Right lung (tissue), 5 donors: ENCODE results near the gene ELOVL1. TPM values are rescaled to one million over a fixed set of nuclear protein-coding genes. Genes with fewer than 3 reads are reported as not detected.
"Not testable (repeated sequence)": the region's sequence is repeated elsewhere in the genome, so short reads cannot be mapped to it uniquely, and the experiment has no call there.

ENCODE experiments used
- DNase-seq, 2 donors: peaks; one replicate each; pipeline ENCODE4 v3.0.0-alpha.2; 2013
- polyA plus RNA-seq, 5 donors: library from polyadenylated mRNA; unstranded; fragments of 120-200 nt; gene quantifications; one replicate each; pipeline versions ENCODE4 v1.2.1 to v1.2.3, GENCODE V29; 2013; ENCODE audit warnings: inconsistent platforms in 1 of 5, low replicate concordance in 1 of 5; ENCODE audit not compliant: insufficient read length in 5 of 5, insufficient read depth in 1 of 5

The ELOVL1 gene
- polyA plus RNA-seq, 5 donors: 74.6 to 88.6 (median 77.1) TPM

GRCh38 chr1:43383449-43383848 lies 15.6 kb upstream of the ELOVL1 start:
- DNase-seq: no peak

- peak in 1 of 2 donors; percentile 36 for DNase-seq
Measured at GRCh38 chr1:43382027-43382779, 14.4 kb upstream of the ELOVL1 start.

- no peak for DNase-seq
Measured at GRCh38 chr1:43381612-43382011, 13.8 kb upstream of the ELOVL1 start.

GRCh38 chr1:43379476-43379875 lies 11.7 kb upstream of the ELOVL1 start:
- DNase-seq: no peak

- no peak for DNase-seq
Measured at GRCh38 chr1:43377831-43378230, 10.0 kb upstream of the ELOVL1 start.

- DNase-seq: no peak
Measured at GRCh38 chr1:43376723-43377235, 9.0 kb upstream of the ELOVL1 start.

- DNase-seq: no peak
Measured at GRCh38 chr1:43373066-43373940, 5.5 kb upstream of the ELOVL1 start.

- DNase-seq: no peak
Measured at GRCh38 chr1:43372172-43372571, 4.4 kb upstream of the ELOVL1 start.

- no peak for DNase-seq
Measured at GRCh38 chr1:43370564-43370963, 2.8 kb upstream of the ELOVL1 start.

- not testable (repeated sequence) for DNase-seq
Measured at GRCh38 chr1:43369779-43370178, 2.0 kb upstream of the ELOVL1 start.

- DNase-seq: no peak
Measured at GRCh38 chr1:43368646-43369020, 822 bp upstream of the ELOVL1 start.

GRCh38 chr1:43367026-43367903 lies 546 bp downstream of the ELOVL1 start:
- no peak for DNase-seq

GRCh38 chr1:43366601-43367025 lies 1.2 kb downstream of the ELOVL1 start:
- no peak for DNase-seq

- DNase-seq: no peak
Measured at GRCh38 chr1:43366179-43366578, 1.6 kb downstream of the ELOVL1 start.

GRCh38 chr1:43365678-43366077 lies 2.1 kb downstream of the ELOVL1 start:
- no peak for DNase-seq

GRCh38 chr1:43363935-43364525 lies 3.8 kb downstream of the ELOVL1 start:
- DNase-seq: no peak

- no peak for DNase-seq
Measured at GRCh38 chr1:43363283-43363934, 4.4 kb downstream of the ELOVL1 start.

GRCh38 chr1:43360616-43361015 lies 7.2 kb downstream of the ELOVL1 start:
- no peak for DNase-seq

GRCh38 chr1:43359696-43360095 lies 8.1 kb downstream of the ELOVL1 start:
- DNase-seq: no peak
